ENCODE measurements around the gene GABARAPL1. TPM values are rescaled to one million over a fixed set of nuclear protein-coding genes. Genes with fewer than 3 reads are reported as not detected.

Gene GABARAPL1
- total RNA-seq (ENCODE audit: low replicate concordance): 44.0 and 72.3 TPM in 2 replicates

GRCh38 chr12:10212739-10213131, at the start of gene GABARAPL1:
TSS of gene GABARAPL1 (plus strand) at chr12:10212877. CDS start at chr12:10213130, 253 bp downstream.

GRCh38 chr12:10171973-10172728, 40.5 kb upstream of the GABARAPL1 start, which contains the start of gene OLR1:
TSS of gene OLR1 (minus strand) at chr12:10172132. CDS start at chr12:10172077, 55 bp downstream.

DNA sequence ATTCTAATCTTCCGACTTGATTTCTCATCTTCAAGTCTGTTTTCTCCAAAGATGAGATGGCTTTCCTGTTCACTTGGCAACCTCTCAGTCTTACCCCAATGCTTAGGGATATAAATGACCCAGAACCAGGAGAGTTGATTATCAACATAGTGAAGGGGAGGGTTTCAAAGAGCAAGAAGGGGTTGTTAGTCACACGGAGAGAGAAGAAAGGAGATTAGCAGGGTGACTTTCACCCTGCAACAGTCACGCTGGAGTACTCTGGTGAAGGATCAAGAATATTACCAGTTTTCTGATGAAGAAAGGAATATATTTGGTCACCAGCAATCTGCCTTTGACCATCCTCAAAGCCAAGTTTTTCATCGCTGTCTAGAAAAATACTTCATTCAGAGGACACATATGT, 33.9 kb upstream of the GABARAPL1 start, which contains the start of gene TMEM52B:
Gene TMEM52B, plus strand, starts transcription at position 212 of the 400 bp plus-strand sequence. CDS start 543 bp downstream, outside the sequence.

Other genes with a start within 250 kb of the GABARAPL1 start
- gene CLEC12A, start 241.5 kb upstream of the GABARAPL1 start, total RNA-seq (ENCODE audit: low replicate concordance): not detected in 2 replicates
- gene CLEC1B, start 213.8 kb upstream of the GABARAPL1 start, total RNA-seq (ENCODE audit: low replicate concordance): not detected in 2 replicates
- gene CLEC12B, start 202.2 kb upstream of the GABARAPL1 start, total RNA-seq (ENCODE audit: low replicate concordance): 0.15 TPM in 1 of 2 replicates, not detected in the other
- not detected in 2 replicates for gene CLEC9A, start 182.2 kb upstream of the GABARAPL1 start, total RNA-seq (ENCODE audit: low replicate concordance)
- gene CLEC1A, start 113.9 kb upstream of the GABARAPL1 start, total RNA-seq (ENCODE audit: low replicate concordance): 0.12 TPM in 1 of 2 replicates, not detected in the other
- gene CLEC7A, start 82.7 kb upstream of the GABARAPL1 start, total RNA-seq (ENCODE audit: low replicate concordance): not detected in 2 replicates
- not detected in 2 replicates for gene OLR1, start 40.7 kb upstream of the GABARAPL1 start, total RNA-seq (ENCODE audit: low replicate concordance)
- not detected in 2 replicates for gene TMEM52B, start 33.8 kb upstream of the GABARAPL1 start, total RNA-seq (ENCODE audit: low replicate concordance)
- under 0.01 TPM in 2 replicates for gene KLRD1, start 95.0 kb downstream of the GABARAPL1 start, total RNA-seq (ENCODE audit: low replicate concordance)
- gene KLRK1, start 177.2 kb downstream of the GABARAPL1 start, total RNA-seq (ENCODE audit: low replicate concordance): not detected in 2 replicates
- not detected in 2 replicates for gene KLRC4, start 196.9 kb downstream of the GABARAPL1 start, total RNA-seq (ENCODE audit: low replicate concordance)
- not detected in 2 replicates for gene KLRC3, start 207.7 kb downstream of the GABARAPL1 start, total RNA-seq (ENCODE audit: low replicate concordance)
- not detected in 2 replicates for gene KLRC2, start 223.1 kb downstream of the GABARAPL1 start, total RNA-seq (ENCODE audit: low replicate concordance)
- gene KLRC1, start 240.5 kb downstream of the GABARAPL1 start, total RNA-seq (ENCODE audit: low replicate concordance): not detected in 2 replicates

Data from smooth muscle cell of the coronary artery (primary cell).